Measurements from ENCODE around the gene CYTH1.

GRCh38 chr17:78675836-78676235 lies 106.2 kb downstream of the CYTH1 start:
- TF ChIP-seq CTCF (IDR thresholded peaks at IDR 0.05): no peak
- TF ChIP-seq POLR2AphosphoS5 (IDR thresholded peaks at IDR 0.05; ENCODE audit: low read depth, low read length): no peak
